ENCODE data around the gene MAOA. TPM values are rescaled to one million over a fixed set of nuclear protein-coding genes. Genes with fewer than 3 reads are reported as not detected.
A peak's percentile ranks its signal among the peaks of the same experiment; 100 is the strongest.

MAOA gene
- total RNA-seq, 4 donors from 2014 or later: 287 to 362 (median 316) TPM

GRCh38 chrX:43646800-43647199 lies 9.3 kb upstream of the MAOA start:
- intact Hi-C loops (cut with DNase I): no loop called here
- Histone ChIP-seq H3K27me3 (no peaks in the 10 kb centered on the region), H3K36me3 (no peaks in the 10 kb centered on the region), H3K27ac (no peak overlapping the region), H3K4me1 (peaks cover 0 to 5% of the 10 kb centered on the region in 2 donors), H3K4me3 (replicated peaks in 1 of 3) (no peak overlapping the region), H3K9me3 (no peaks in the 10 kb centered on the region)
- no peak for TF ChIP-seq POLR2A (IDR thresholded peaks at IDR 0.05)
- TF ChIP-seq CTCF (IDR thresholded peaks at IDR 0.05): no peak
- WGBS, 2 donors: 85 to 97% methylated on average over 3 of the region's 3 CpGs
- DNase-seq: no peak

GRCh38 chrX:43654431-43655150 lies 1.5 kb upstream of the MAOA start:
- H3K4me1 ChIP-seq: peaks cover 0 to 2% of the 10 kb centered on the region in 2 donors
- TF ChIP-seq CTCF (IDR thresholded peaks at IDR 0.05) (peak in 4 of 6 experiments; percentile 6 to 28 (median 18)), POLR2A (IDR thresholded peaks at IDR 0.05) (peak; percentile 56 to 96)
- no peaks in the 10 kb centered on the region for H3K36me3 ChIP-seq
- DNase-seq: peak; percentile 94
- peak overlapping the region; percentile 46 to 59 (median 47) for H3K4me3 ChIP-seq (replicated peaks in 1 of 3)
- 3 to 7% methylated on average over 5 to 17 of the region's 57 CpGs for WGBS, 2 donors
- H3K27me3 ChIP-seq: no peaks in the 10 kb centered on the region
- intact Hi-C loops (cut with DNase I): no loop called here
- H3K27ac ChIP-seq: peak overlapping the region; percentile 90 to 93 (median 91)
- no peaks in the 10 kb centered on the region for H3K9me3 ChIP-seq

GRCh38 chrX:43655151-43656004 lies 721 bp upstream of the MAOA start:
- intact Hi-C loops (cut with DNase I): no loop called here
- Histone ChIP-seq H3K4me3 (replicated peaks in 1 of 3) (peak overlapping the region; percentile 46 to 59 (median 47)), H3K4me1 (peaks cover 0 to 3% of the 10 kb centered on the region in 2 donors), H3K27ac (peak overlapping the region; percentile 90 to 93 (median 91)), H3K27me3 (no peaks in the 10 kb centered on the region), H3K9me3 (no peaks in the 10 kb centered on the region), H3K36me3 (no peaks in the 10 kb centered on the region)
- no peak for TF ChIP-seq CTCF (IDR thresholded peaks at IDR 0.05)
- TF ChIP-seq POLR2A (IDR thresholded peaks at IDR 0.05): peak in 1 of 2 donors; percentile 37
- DNase-seq: peak; percentile 47
- 0 to 1% methylated on average over 9 to 18 of the region's 51 CpGs for WGBS, 2 donors

GRCh38 chrX:43657671-43658070 lies 1.6 kb downstream of the MAOA start:
- Histone ChIP-seq H3K4me1 (peaks cover 0 to 17% of the 10 kb centered on the region in 2 donors), H3K27ac (peak overlapping the region; percentile 25 to 93 (median 49)), H3K4me3 (replicated peaks in 1 of 3) (peak overlapping the region in 2 of 3 donors; percentile 13 to 20), H3K27me3 (no peaks in the 10 kb centered on the region), H3K36me3 (no peaks in the 10 kb centered on the region), H3K9me3 (no peaks in the 10 kb centered on the region)
- intact Hi-C loops (cut with DNase I): no loop called here
- no peak for TF ChIP-seq POLR2A (IDR thresholded peaks at IDR 0.05)
- no peak for TF ChIP-seq CTCF (IDR thresholded peaks at IDR 0.05)
- 50 to 78% methylated on average over 1 of the region's 1 CpG for WGBS, 2 donors
- no peak for DNase-seq
